WTC11 (cell line): Measurements from ENCODE around the gene USP43. TPM values are rescaled to one million over a fixed set of nuclear protein-coding genes. Genes with fewer than 3 reads are reported as not detected.

Source experiments
- ATAC-seq: fragments of 200-7000 bp; cut with Tn5 transposase; 2 replicates; pipeline ENCODE4 v1.10.0; 2021; ENCODE audit warnings: mild to moderate bottlenecking, moderate library complexity
- CTCF ChIA-PET: fragments of 300-600 bp; sonication (Branson Sonifier 250); formaldehyde crosslinking; loops from one replicate; lab custom pipeline; 2021; ENCODE audit warnings: antibody characterized with exemption; lab: Charles Lee
- POLR2A ChIA-PET: fragments of 350-600 bp; sonication (Branson Sonifier 250); formaldehyde crosslinking; loops from one replicate; lab custom pipeline; 2021; ENCODE audit warnings: antibody characterized with exemption; lab: Charles Lee
- DNase-seq: peaks from one replicate; pipeline ENCODE4 v3.0.0; 2021; ENCODE audit warnings: low spot score
- H3K27ac Mint-ChIP-seq: 2 replicates; pipeline ENCODE4 v1.8.0; 2021; ENCODE audit warnings: mixed read lengths
- H3K27me3 Mint-ChIP-seq: 2 replicates; pipeline ENCODE4 v1.8.0; 2021; ENCODE audit warnings: low read depth, mild to moderate bottlenecking, moderate library complexity, mixed read lengths
- H3K36me3 Mint-ChIP-seq: 2 replicates; pipeline ENCODE4 v1.8.0; 2021; ENCODE audit warnings: mixed read lengths
- H3K4me1 Mint-ChIP-seq: 2 replicates; pipeline ENCODE4 v1.8.0; 2022; ENCODE audit warnings: mixed read lengths
- H3K4me3 Mint-ChIP-seq: 2 replicates; pipeline ENCODE4 v1.8.0; 2021; ENCODE audit warnings: mild to moderate bottlenecking, moderate library complexity, mixed read lengths
- H3K9me3 Mint-ChIP-seq: 2 replicates; pipeline ENCODE4 v1.8.0; 2021; ENCODE audit warnings: mixed read lengths
- AR ChIP-seq: fragments of 250-450 bp; sonication (Bioruptor Pico); IDR thresholded peaks from 2 replicates; pipeline ENCODE4 v1.9.0; 2021; ENCODE audit warnings: mild to moderate bottlenecking
- ATF1 ChIP-seq: sonication (generic); formaldehyde crosslinking; IDR thresholded peaks from 2 replicates; pipeline ENCODE4 v1.8.1; 2023; ENCODE audit warnings: mild to moderate bottlenecking, moderate library complexity, missing genetic modification reagents
- ATF2 ChIP-seq: sonication (generic); formaldehyde crosslinking; IDR thresholded peaks from 2 replicates; pipeline ENCODE4 v1.8.1; 2022; ENCODE audit warnings: low read depth, missing genetic modification reagents, borderline replicate concordance
- CDX4 ChIP-seq: fragments of 250-450 bp; sonication (Bioruptor Pico); IDR thresholded peaks from 2 replicates; pipeline ENCODE4 v1.9.0; 2021; ENCODE audit warnings: moderate library complexity, mild to moderate bottlenecking, inconsistent platforms, borderline replicate concordance
- CREM ChIP-seq: sonication (generic); formaldehyde crosslinking; IDR thresholded peaks from 2 replicates; pipeline ENCODE4 v1.8.1; 2022; ENCODE audit warnings: mild to moderate bottlenecking, missing genetic modification reagents, moderate library complexity
- E2F4 ChIP-seq: sonication (generic); formaldehyde crosslinking; IDR thresholded peaks from 2 replicates; pipeline ENCODE4 v1.8.1; 2022; ENCODE audit warnings: low read depth, mild to moderate bottlenecking, moderate library complexity, missing genetic modification reagents, borderline replicate concordance
- ELF4 ChIP-seq: sonication (generic); formaldehyde crosslinking; IDR thresholded peaks from 2 replicates; pipeline ENCODE4 v1.8.1; 2022; ENCODE audit warnings: low read depth, mild to moderate bottlenecking, moderate library complexity, missing genetic modification reagents
- FOXJ3 ChIP-seq: sonication (generic); formaldehyde crosslinking; IDR thresholded peaks from 2 replicates; pipeline ENCODE4 v1.9.0; 2021; ENCODE audit warnings: missing genetic modification reagents, mild to moderate bottlenecking, borderline replicate concordance
- FOXP1 ChIP-seq: sonication (generic); formaldehyde crosslinking; IDR thresholded peaks from 2 replicates; pipeline ENCODE4 v1.8.0; 2022; ENCODE audit warnings: missing genetic modification reagents, mild to moderate bottlenecking, moderate library complexity, borderline replicate concordance
- GABPB1 ChIP-seq: sonication (generic); formaldehyde crosslinking; IDR thresholded peaks from 2 replicates; pipeline ENCODE4 v1.8.1; 2023; ENCODE audit warnings: mild to moderate bottlenecking, missing genetic modification reagents
- GRHL2 ChIP-seq: fragments of 250-450 bp; sonication (Bioruptor Pico); IDR thresholded peaks from 2 replicates; pipeline ENCODE4 v1.8.0; 2022; ENCODE audit warnings: mild to moderate bottlenecking, moderate library complexity; ENCODE audit not compliant: insufficient replicate concordance, severe bottlenecking
- HMGA2 ChIP-seq: fragments of 250-450 bp; sonication (Bioruptor Pico); IDR thresholded peaks from 2 replicates; pipeline ENCODE4 v1.4.0; 2021; ENCODE audit warnings: mild to moderate bottlenecking, moderate library complexity
- HMGXB4 ChIP-seq: sonication (generic); formaldehyde crosslinking; IDR thresholded peaks from 2 replicates; pipeline ENCODE4 v1.8.1; 2023; ENCODE audit warnings: mild to moderate bottlenecking, moderate library complexity, missing genetic modification reagents
- JUN ChIP-seq: sonication (generic); formaldehyde crosslinking; IDR thresholded peaks from 2 replicates; pipeline ENCODE4 v1.8.0; 2023; ENCODE audit warnings: mild to moderate bottlenecking, missing genetic modification reagents
- NFE2L1 ChIP-seq: sonication (generic); formaldehyde crosslinking; IDR thresholded peaks from 2 replicates; pipeline ENCODE4 v1.8.1; 2023; ENCODE audit warnings: missing genetic modification reagents
- NFYB ChIP-seq: sonication (generic); formaldehyde crosslinking; conservative IDR thresholded peaks from 2 replicates; pipeline ENCODE4 v1.8.0; 2022; ENCODE audit warnings: low read depth, missing genetic modification reagents
- PRRX2 ChIP-seq: fragments of 250-450 bp; sonication (Bioruptor Pico); IDR thresholded peaks from 2 replicates; pipeline ENCODE4 v1.8.0; 2021; ENCODE audit warnings: mild to moderate bottlenecking
- RELA ChIP-seq: sonication (generic); formaldehyde crosslinking; IDR thresholded peaks from 2 replicates; pipeline ENCODE4 v1.8.1; 2022; ENCODE audit warnings: missing genetic modification reagents, mild to moderate bottlenecking, borderline replicate concordance
- ZNF121 ChIP-seq: sonication (generic); formaldehyde crosslinking; IDR thresholded peaks from 2 replicates; pipeline ENCODE4 v1.8.0; 2023; ENCODE audit warnings: missing genetic modification reagents
- ZNF317 ChIP-seq: sonication (generic); formaldehyde crosslinking; IDR thresholded peaks from 2 replicates; pipeline ENCODE4 v1.8.1; 2023; ENCODE audit warnings: low read depth, mild to moderate bottlenecking, moderate library complexity, missing genetic modification reagents, borderline replicate concordance
- ZNF425 ChIP-seq: fragments of 250-450 bp; sonication (Bioruptor Pico); conservative IDR thresholded peaks from 2 replicates; pipeline ENCODE4 v1.9.0; 2021; ENCODE audit warnings: mild to moderate bottlenecking
- ZNF532 ChIP-seq: fragments of 250-450 bp; sonication (Bioruptor Pico); IDR thresholded peaks from 2 replicates; pipeline ENCODE4 v1.9.0; 2021; ENCODE audit warnings: mild to moderate bottlenecking, borderline replicate concordance
- total RNA-seq: library from RNA; stranded (reverse); gene quantifications from 3 replicates; pipeline ENCODE4 v1.2.3, GENCODE V29; 2021

The USP43 gene
- total RNA-seq, 1 experiment from 2014 or later, result 8.6 TPM

- TF ChIP-seq ZNF425 (CRISPR knock-in tag) (no peak), GABPB1 (CRISPR knock-in tag) (no peak), FOXJ3 (CRISPR knock-in tag) (no peak)
Measured at GRCh38 chr17:9615486-9615885, 29.8 kb upstream of the USP43 start (continued).

GRCh38 chr17:9622961-9623360 lies 22.4 kb upstream of the USP43 start:
- no peak overlapping the region for H3K4me3 Mint-ChIP-seq
- ChIA-PET POLR2A (no interaction called here), CTCF (no interaction called here)
- no peaks in the 10 kb centered on the region for H3K4me1 Mint-ChIP-seq
- H3K27me3 Mint-ChIP-seq, result peaks cover 9% of the 10 kb centered on the region
- no peak overlapping the region for H3K27ac Mint-ChIP-seq
- ATAC-seq (no peak), DNase-seq (no peak)
- peaks cover 13% of the 10 kb centered on the region for H3K36me3 Mint-ChIP-seq
- TF ChIP-seq ZNF121 (CRISPR knock-in tag) (no peak), HMGA2 (CRISPR knock-in tag) (no peak), ELF4 (no peak), CREM (CRISPR knock-in tag) (no peak), CDX4 (CRISPR knock-in tag) (no peak), GRHL2 (CRISPR knock-in tag) (no peak), AR (CRISPR knock-in tag) (no peak), NFYB (CRISPR knock-in tag) (no peak), ATF2 (CRISPR knock-in tag) (no peak), ATF1 (no peak), JUN (CRISPR knock-in tag) (no peak), RELA (CRISPR knock-in tag) (no peak), PRRX2 (CRISPR knock-in tag) (no peak), E2F4 (CRISPR knock-in tag) (no peak), HMGXB4 (no peak), ZNF317 (CRISPR knock-in tag) (no peak), NFE2L1 (no peak), ZNF532 (CRISPR knock-in tag) (no peak), FOXP1 (CRISPR knock-in tag) (no peak)
- H3K9me3 Mint-ChIP-seq, result peaks cover 31% of the 10 kb centered on the region
